ENCODE data around the gene LYPD5.

The LYPD5 gene

DNA sequence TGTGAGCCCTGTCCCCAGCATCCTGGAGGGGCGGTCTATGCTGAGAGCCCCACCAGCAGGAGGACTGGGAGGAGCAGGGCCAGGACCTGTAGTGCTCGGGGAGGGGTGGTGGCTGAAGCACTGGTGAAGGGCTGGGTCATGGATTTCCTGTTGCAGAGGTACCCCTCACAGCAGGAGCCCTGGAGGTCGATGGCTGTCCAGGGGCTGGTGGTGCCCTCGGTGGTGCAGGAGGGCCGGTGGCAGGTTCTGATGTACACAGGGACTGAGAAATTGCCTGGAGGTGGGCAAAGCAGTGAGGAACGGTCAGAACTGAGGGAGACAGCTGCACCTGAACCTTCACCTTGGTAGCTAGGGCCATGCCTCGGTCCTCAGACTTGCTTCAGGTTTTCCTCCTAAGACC lies 4.7 kb downstream of the LYPD5 start:
- no peak overlapping the region for H3K4me3 ChIP-seq
- no peak overlapping the region for H3K9ac ChIP-seq (ENCODE audit: insufficient read length)
- H3K27ac ChIP-seq, result no peak overlapping the region
- TF ChIP-seq EZH2 (IDR thresholded peaks at IDR 0.05), result no peak
- no peak for TF ChIP-seq POLR2AphosphoS5 (IDR thresholded peaks at IDR 0.05; ENCODE audit: borderline replicate concordance, low read depth, low read length)
- TF ChIP-seq FOXP2 (optimal IDR thresholded peaks at IDR 0.05; ENCODE audit: control extremely low read depth, extremely low read length, insufficient read depth), result no peak
- H3K36me3 ChIP-seq (ENCODE audit: insufficient read depth, low read length), result no peaks in the 10 kb centered on the region
- no peaks in the 10 kb centered on the region for H3K9me3 ChIP-seq (ENCODE audit: low read depth, low read length)
- DNase-seq (ENCODE audit: low read depth, low spot score), result no peak

DNA sequence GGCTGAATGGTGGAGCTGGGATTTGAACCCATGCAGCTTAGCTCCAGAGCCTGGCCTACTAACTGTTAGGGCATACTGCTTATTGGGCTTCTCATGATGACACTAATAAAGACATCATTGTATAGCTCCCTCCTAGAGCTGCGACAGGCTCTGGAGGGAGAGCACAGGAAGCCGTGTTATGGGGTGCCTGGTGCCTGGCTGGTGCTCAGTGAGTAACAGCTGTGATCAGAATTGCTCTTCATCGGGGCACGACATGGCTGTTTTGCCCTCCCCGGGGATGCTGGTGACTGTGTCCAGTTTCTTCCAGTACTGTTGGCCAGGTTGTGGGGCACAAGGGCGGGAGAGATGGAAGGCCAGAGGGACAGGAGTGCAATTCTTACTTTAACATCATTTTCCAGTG lies 5.1 kb downstream of the LYPD5 start:
- H3K27ac ChIP-seq, result no peak overlapping the region
- H3K9ac ChIP-seq (ENCODE audit: insufficient read length), result no peak overlapping the region
- H3K36me3 ChIP-seq (ENCODE audit: insufficient read depth, low read length), result no peaks in the 10 kb centered on the region
- DNase-seq (ENCODE audit: low read depth, low spot score), result no peak
- TF ChIP-seq EZH2 (IDR thresholded peaks at IDR 0.05) (no peak), FOXP2 (optimal IDR thresholded peaks at IDR 0.05; ENCODE audit: control extremely low read depth, extremely low read length, insufficient read depth) (no peak), POLR2AphosphoS5 (IDR thresholded peaks at IDR 0.05; ENCODE audit: borderline replicate concordance, low read depth, low read length) (no peak)
- H3K9me3 ChIP-seq (ENCODE audit: low read depth, low read length), result no peaks in the 10 kb centered on the region
- H3K4me3 ChIP-seq, result no peak overlapping the region

DNA sequence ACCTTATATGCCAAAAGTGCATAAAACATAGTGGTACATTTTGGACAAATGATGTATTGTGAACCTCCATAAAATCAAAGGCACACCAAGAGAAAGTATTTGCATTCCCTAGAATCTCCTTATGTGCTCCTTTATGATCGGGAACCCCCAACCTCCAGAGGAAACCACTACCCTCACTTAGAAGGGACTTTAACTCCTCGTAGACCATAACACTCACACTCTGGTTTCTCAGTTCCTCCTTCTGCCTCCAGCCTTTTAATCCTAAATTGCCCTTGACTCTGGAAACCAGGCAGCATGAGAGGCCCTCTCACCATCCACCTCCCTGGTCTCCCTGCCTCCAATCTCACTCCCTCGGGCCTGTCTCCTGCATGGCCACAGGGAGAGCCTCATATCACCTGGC lies 11.7 kb downstream of the LYPD5 start:
- TF ChIP-seq FOXP2 (optimal IDR thresholded peaks at IDR 0.05; ENCODE audit: control extremely low read depth, extremely low read length, insufficient read depth) (no peak), POLR2AphosphoS5 (IDR thresholded peaks at IDR 0.05; ENCODE audit: borderline replicate concordance, low read depth, low read length) (no peak), EZH2 (IDR thresholded peaks at IDR 0.05) (no peak)
- no peak for DNase-seq (ENCODE audit: low read depth, low spot score)

DNA sequence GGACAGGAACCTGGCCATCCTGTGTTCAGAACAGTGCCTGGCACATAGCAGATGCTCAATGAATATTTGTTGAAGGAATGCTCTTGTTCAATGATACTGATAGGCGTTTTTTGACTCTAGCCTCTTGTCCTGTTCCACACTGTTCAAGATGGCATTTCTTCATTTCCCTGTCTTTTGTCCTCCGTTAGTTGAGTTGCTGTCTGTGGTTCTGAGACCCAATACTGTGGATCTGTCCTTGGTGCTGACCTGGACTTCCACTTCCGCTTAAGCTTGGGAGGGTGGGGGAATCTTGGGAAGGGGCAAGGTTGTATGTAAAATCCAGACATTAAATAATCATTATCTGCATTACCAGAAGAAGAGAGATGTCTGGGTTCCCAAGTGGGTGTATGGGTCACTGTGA lies 13.2 kb downstream of the LYPD5 start:
- H3K9ac ChIP-seq (ENCODE audit: insufficient read length), result no peak overlapping the region
- no peaks in the 10 kb centered on the region for H3K36me3 ChIP-seq (ENCODE audit: insufficient read depth, low read length)
- DNase-seq (ENCODE audit: low read depth, low spot score), result no peak
- H3K9me3 ChIP-seq (ENCODE audit: low read depth, low read length), result no peaks in the 10 kb centered on the region
- no peak overlapping the region for H3K27ac ChIP-seq
- H3K4me3 ChIP-seq, result no peak overlapping the region
- TF ChIP-seq POLR2AphosphoS5 (IDR thresholded peaks at IDR 0.05; ENCODE audit: borderline replicate concordance, low read depth, low read length) (no peak), FOXP2 (optimal IDR thresholded peaks at IDR 0.05; ENCODE audit: control extremely low read depth, extremely low read length, insufficient read depth) (no peak), EZH2 (IDR thresholded peaks at IDR 0.05) (no peak)

More for the DNA sequence above, 11.7 kb downstream of the LYPD5 start:
- Histone ChIP-seq H3K9ac (ENCODE audit: insufficient read length) (no peak overlapping the region), H3K4me3 (no peak overlapping the region), H3K27ac (no peak overlapping the region), H3K36me3 (ENCODE audit: insufficient read depth, low read length) (no peaks in the 10 kb centered on the region), H3K9me3 (ENCODE audit: low read depth, low read length) (no peaks in the 10 kb centered on the region)

DNA sequence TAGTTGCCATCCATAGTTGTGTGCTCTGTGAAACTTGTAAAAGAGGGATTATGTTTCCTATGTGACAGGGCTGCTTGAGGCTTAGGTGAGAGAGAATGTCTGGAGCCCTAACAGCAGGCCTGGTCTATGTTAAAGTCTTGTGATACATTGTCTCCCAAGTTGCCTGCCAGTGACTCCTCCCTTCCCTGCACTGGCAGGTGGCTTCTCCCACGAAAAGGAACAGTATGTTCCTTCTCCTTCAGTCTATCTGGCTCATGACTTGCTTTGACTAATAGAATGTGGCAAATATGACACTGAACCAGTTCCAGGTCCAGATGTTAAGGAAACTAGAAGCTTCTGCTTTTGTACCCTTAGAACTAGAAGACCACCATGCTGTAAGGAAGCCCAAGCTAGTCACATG lies 15.6 kb downstream of the LYPD5 start:
- Histone ChIP-seq H3K9ac (ENCODE audit: insufficient read length) (no peak overlapping the region), H3K4me3 (no peak overlapping the region), H3K27ac (no peak overlapping the region), H3K36me3 (ENCODE audit: insufficient read depth, low read length) (no peaks in the 10 kb centered on the region), H3K9me3 (ENCODE audit: low read depth, low read length) (no peaks in the 10 kb centered on the region)
- TF ChIP-seq POLR2AphosphoS5 (IDR thresholded peaks at IDR 0.05; ENCODE audit: borderline replicate concordance, low read depth, low read length), result no peak
- TF ChIP-seq EZH2 (IDR thresholded peaks at IDR 0.05), result no peak
- no peak for TF ChIP-seq FOXP2 (optimal IDR thresholded peaks at IDR 0.05; ENCODE audit: control extremely low read depth, extremely low read length, insufficient read depth)
- DNase-seq (ENCODE audit: low read depth, low spot score), result no peak

DNA sequence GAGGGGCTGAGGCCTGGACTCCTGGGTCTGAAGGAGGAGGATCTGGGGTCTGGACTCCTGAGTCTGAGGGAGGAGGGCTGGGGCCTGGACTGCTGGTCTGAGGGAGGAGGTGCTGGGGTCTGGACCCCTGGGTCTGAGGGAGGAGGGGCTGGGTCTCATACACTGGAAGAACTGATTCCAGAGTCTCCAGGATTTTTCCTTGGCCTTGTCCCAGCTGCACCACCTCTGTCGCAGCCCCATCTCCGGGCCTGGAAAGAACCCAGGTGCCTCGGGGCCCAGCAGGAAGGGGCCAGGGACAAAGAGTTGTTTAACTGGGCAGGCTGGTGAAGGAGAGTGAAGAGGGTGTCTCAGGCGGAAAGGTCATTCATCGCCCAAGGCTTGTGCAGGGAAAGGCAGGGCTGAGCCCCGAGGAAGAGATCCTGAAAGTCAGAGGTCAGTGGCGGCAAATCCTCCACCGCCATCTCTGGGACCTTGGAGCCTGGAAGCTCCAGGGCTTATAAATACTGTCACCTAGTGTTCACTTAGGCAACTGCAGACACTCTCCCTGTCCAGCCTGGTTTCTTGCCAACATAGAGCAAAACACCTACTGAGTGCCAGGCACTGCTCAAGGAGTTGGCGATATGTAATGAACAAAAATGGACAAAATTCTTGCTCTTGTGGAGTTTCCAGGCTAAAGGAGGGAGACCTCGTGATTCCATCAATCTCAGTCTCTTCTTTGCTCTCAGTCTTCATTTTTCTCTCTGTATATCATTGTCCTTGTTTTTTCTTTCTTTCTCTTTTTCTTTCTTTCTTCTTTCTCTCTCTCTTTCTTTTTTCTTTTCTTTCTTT lies 17.1 kb downstream of the LYPD5 start:
- no peak overlapping the region for H3K9ac ChIP-seq (ENCODE audit: insufficient read length)
- 0 out of 2 replicates have a peak overlapping the region, but pooled peaks have one; percentile 20 for H3K4me3 ChIP-seq
- DNase-seq (ENCODE audit: low read depth, low spot score), result no peak
- TF ChIP-seq EZH2 (IDR thresholded peaks at IDR 0.05), result no peak
- no peak for TF ChIP-seq FOXP2 (optimal IDR thresholded peaks at IDR 0.05; ENCODE audit: control extremely low read depth, extremely low read length, insufficient read depth)
- no peak for TF ChIP-seq POLR2AphosphoS5 (IDR thresholded peaks at IDR 0.05; ENCODE audit: borderline replicate concordance, low read depth, low read length)
- H3K27ac ChIP-seq, result no peak overlapping the region
- no peaks in the 10 kb centered on the region for H3K36me3 ChIP-seq (ENCODE audit: insufficient read depth, low read length)
- no peaks in the 10 kb centered on the region for H3K9me3 ChIP-seq (ENCODE audit: low read depth, low read length)

DNA sequence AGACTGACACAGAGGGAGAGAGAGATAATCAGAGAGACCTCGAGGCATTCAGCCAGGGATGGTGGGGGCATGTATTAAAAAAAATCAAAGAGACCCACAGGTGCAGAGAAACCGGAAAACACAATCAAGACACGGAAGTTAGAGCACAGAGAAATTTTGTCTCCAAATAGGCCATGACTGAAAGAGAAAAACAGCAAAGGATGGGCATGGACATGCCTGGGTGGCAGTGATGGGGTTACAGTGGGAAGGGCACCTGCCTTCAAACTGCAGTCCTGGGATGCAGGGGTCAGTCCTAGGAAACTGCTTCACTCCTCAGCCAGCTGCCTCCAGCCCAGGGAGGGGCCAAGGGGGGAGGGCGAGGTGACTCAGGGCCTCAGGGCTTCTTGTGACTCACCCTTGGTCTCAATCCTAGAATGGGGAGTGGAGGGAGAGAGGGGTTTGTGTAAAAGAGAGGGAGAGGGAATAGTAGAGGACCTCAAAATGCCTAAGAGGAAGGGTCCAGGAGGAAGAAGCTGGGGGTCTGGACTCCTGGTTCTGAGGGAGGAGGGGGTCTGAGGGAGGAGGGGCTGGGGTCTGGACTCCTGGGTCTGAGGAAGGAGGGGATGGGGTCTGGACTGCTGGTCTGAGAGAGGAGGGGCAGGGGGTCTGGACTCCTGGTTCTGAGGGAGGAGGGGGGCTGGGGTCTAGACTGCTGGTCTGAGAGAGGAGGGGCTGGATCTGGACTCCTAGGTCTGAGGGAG lies 17.8 kb downstream of the LYPD5 start:
- Histone ChIP-seq H3K27ac (no peak overlapping the region), H3K9me3 (ENCODE audit: low read depth, low read length) (no peaks in the 10 kb centered on the region), H3K36me3 (ENCODE audit: insufficient read depth, low read length) (no peaks in the 10 kb centered on the region), H3K9ac (ENCODE audit: insufficient read length) (no peak overlapping the region), H3K4me3 (no peak overlapping the region)
- TF ChIP-seq EZH2 (IDR thresholded peaks at IDR 0.05) (no peak), POLR2AphosphoS5 (IDR thresholded peaks at IDR 0.05; ENCODE audit: borderline replicate concordance, low read depth, low read length) (no peak), FOXP2 (optimal IDR thresholded peaks at IDR 0.05; ENCODE audit: control extremely low read depth, extremely low read length, insufficient read depth) (no peak)
- DNase-seq (ENCODE audit: low read depth, low spot score), result no peak

DNA sequence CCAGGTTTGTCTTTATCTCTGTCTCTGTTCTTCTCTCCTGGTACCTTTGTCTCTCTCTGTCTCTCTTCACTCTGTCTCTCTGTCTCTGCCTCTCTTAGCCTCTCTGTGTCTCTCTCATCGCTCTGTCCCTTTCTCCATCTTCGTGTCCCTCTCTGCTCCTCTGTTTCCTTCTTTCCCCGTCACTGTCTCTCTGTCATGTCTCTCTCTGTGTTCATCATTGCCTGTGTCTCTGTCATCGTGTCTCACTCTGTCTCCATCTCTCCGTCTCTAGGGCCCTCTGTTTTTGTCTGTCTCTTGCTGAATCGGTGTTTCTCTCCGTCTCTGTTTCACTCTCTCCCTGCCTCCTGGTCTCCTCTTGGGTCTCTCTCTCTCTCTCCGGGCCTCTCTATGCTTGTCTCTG lies 18.6 kb downstream of the LYPD5 start:
- no peak overlapping the region for H3K27ac ChIP-seq
- no peaks in the 10 kb centered on the region for H3K36me3 ChIP-seq (ENCODE audit: insufficient read depth, low read length)
- no peak for DNase-seq (ENCODE audit: low read depth, low spot score)
- H3K9ac ChIP-seq (ENCODE audit: insufficient read length), result no peak overlapping the region
- H3K9me3 ChIP-seq (ENCODE audit: low read depth, low read length), result no peaks in the 10 kb centered on the region
- no peak overlapping the region for H3K4me3 ChIP-seq
- no peak for TF ChIP-seq EZH2 (IDR thresholded peaks at IDR 0.05)
- no peak for TF ChIP-seq POLR2AphosphoS5 (IDR thresholded peaks at IDR 0.05; ENCODE audit: borderline replicate concordance, low read depth, low read length)
- TF ChIP-seq FOXP2 (optimal IDR thresholded peaks at IDR 0.05; ENCODE audit: control extremely low read depth, extremely low read length, insufficient read depth), result no peak

All from SK-N-MC (cell line).